ENCODE measurements around the gene DUOXA1. TPM values are rescaled to one million over a fixed set of nuclear protein-coding genes. Genes with fewer than 3 reads are reported as not detected.
A peak's percentile ranks its signal among the peaks of the same experiment; 100 is the strongest.

DUOXA1 gene
- total RNA-seq, 1 donor = 0.36 TPM

DNA sequence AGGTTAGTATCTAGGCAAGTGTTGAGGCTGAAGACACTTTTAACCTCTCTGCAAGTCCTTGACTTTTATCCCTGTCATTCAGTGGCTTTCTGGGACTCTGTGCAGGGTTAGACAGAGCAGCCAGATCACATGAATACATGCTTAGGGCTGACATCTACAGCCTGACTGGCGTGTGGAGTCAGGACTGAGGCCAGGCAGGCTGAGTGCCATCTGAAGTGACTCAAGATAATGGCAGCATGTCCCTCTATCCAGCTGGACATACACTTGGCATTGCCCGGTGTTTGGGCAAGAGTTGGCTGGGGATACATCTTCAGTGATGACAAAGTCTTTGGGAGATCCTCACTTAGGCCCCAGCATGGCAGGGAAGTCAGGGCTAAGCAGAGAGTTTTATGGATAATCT, 38.1 kb downstream of the DUOXA1 start:
- Histone ChIP-seq H3K27ac (ENCODE audit: low read depth, low read length) (peak overlapping the region; percentile 18), H3K36me3 (ENCODE audit: insufficient read depth, low read length) (no peaks in the 10 kb centered on the region), H3K4me3 (ENCODE audit: insufficient read depth, low read length) (no peak overlapping the region), H3K79me2 (ENCODE audit: insufficient read depth, low read length) (no peaks in the 10 kb centered on the region), H3K27me3 (ENCODE audit: insufficient read depth, low read length) (peaks cover 25% of the 10 kb centered on the region), H3K4me2 (ENCODE audit: insufficient read depth, low read length) (peak overlapping the region; percentile 65), H3K4me1 (ENCODE audit: insufficient read depth, low read length) (peaks cover 23% of the 10 kb centered on the region), H2AFZ (ENCODE audit: low read length) (peak overlapping the region; percentile 23), H4K20me1 (ENCODE audit: insufficient read depth, low read length) (no peaks in the 10 kb centered on the region), H3K9me3 (ENCODE audit: low read depth, low read length) (no peaks in the 10 kb centered on the region)
- peak; percentile 9 for DNase-seq (ENCODE audit: insufficient read length, low spot score, missing footprints)
- TF ChIP-seq, protein P1, sequence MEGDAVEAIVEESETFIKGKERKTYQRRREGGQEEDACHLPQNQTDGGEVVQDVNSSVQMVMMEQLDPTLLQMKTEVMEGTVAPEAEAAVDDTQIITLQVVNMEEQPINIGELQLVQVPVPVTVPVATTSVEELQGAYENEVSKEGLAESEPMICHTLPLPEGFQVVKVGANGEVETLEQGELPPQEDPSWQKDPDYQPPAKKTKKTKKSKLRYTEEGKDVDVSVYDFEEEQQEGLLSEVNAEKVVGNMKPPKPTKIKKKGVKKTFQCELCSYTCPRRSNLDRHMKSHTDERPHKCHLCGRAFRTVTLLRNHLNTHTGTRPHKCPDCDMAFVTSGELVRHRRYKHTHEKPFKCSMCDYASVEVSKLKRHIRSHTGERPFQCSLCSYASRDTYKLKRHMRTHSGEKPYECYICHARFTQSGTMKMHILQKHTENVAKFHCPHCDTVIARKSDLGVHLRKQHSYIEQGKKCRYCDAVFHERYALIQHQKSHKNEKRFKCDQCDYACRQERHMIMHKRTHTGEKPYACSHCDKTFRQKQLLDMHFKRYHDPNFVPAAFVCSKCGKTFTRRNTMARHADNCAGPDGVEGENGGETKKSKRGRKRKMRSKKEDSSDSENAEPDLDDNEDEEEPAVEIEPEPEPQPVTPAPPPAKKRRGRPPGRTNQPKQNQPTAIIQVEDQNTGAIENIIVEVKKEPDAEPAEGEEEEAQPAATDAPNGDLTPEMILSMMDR (IDR thresholded peaks at IDR 0.05; ENCODE audit: extremely low read depth, low read depth, low read length) = no peak

GRCh38 chr15:45091161-45091560, 38.5 kb downstream of the DUOXA1 start:
- H3K9me3 ChIP-seq (ENCODE audit: low read depth, low read length) = no peaks in the 10 kb centered on the region
- H3K27me3 ChIP-seq (ENCODE audit: insufficient read depth, low read length) = peaks cover 25% of the 10 kb centered on the region
- peak overlapping the region; percentile 18 for H3K27ac ChIP-seq (ENCODE audit: low read depth, low read length)
- peaks cover 23% of the 10 kb centered on the region for H3K4me1 ChIP-seq (ENCODE audit: insufficient read depth, low read length)
- no peaks in the 10 kb centered on the region for H3K36me3 ChIP-seq (ENCODE audit: insufficient read depth, low read length)
- H2AFZ ChIP-seq (ENCODE audit: low read length) = peak overlapping the region; percentile 23
- TF ChIP-seq, protein P1 (IDR thresholded peaks at IDR 0.05; ENCODE audit: extremely low read depth, low read depth, low read length) = no peak
- no peaks in the 10 kb centered on the region for H3K79me2 ChIP-seq (ENCODE audit: insufficient read depth, low read length)
- no peak overlapping the region for H3K4me3 ChIP-seq (ENCODE audit: insufficient read depth, low read length)
- no peaks in the 10 kb centered on the region for H4K20me1 ChIP-seq (ENCODE audit: insufficient read depth, low read length)
- peak overlapping the region; percentile 65 for H3K4me2 ChIP-seq (ENCODE audit: insufficient read depth, low read length)
- peak; percentile 70 for DNase-seq (ENCODE audit: insufficient read length, low spot score, missing footprints)

DNA sequence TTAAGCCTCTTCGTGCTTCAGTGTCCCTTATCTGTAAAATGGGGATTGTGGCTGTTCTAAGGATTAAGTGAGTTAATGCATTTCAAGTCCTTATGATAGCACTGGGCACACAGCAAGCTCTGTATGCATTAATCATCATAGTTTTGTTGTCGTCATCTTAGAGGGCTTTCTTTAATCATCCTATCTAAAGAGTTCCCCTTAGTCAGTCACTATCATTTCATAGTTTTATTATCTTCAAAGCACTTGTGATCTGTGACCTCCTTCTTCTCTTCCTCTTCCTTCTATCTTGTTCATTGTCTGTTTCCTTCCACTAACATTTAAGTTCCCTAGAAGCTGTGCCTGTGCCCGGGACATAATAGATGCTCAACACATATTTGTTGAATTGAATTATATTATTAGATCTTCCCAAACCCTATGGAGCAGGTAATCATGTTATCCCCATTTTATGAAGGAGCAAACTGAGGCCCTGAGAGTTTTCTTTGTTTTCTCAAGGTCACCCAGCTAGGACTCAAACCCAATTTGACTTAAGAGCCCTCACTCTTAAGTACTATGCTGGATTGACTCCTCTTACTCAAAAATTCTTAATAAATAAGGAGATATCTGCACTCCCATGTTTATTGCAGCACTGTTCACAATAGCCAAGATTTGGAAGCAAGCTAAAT, 39.8 kb downstream of the DUOXA1 start:
- Histone ChIP-seq H3K4me2 (ENCODE audit: insufficient read depth, low read length) (no peak overlapping the region), H3K36me3 (ENCODE audit: insufficient read depth, low read length) (no peaks in the 10 kb centered on the region), H3K27me3 (ENCODE audit: insufficient read depth, low read length) (peaks cover 29% of the 10 kb centered on the region), H4K20me1 (ENCODE audit: insufficient read depth, low read length) (no peaks in the 10 kb centered on the region), H3K4me3 (ENCODE audit: insufficient read depth, low read length) (no peak overlapping the region), H2AFZ (ENCODE audit: low read length) (no peak overlapping the region), H3K79me2 (ENCODE audit: insufficient read depth, low read length) (no peaks in the 10 kb centered on the region), H3K27ac (ENCODE audit: low read depth, low read length) (no peak overlapping the region), H3K9me3 (ENCODE audit: low read depth, low read length) (no peaks in the 10 kb centered on the region), H3K4me1 (ENCODE audit: insufficient read depth, low read length) (peaks cover 23% of the 10 kb centered on the region)
- TF ChIP-seq, protein P1 (IDR thresholded peaks at IDR 0.05; ENCODE audit: extremely low read depth, low read depth, low read length) = no peak
- DNase-seq (ENCODE audit: insufficient read length, low spot score, missing footprints) = peak; percentile 14

DNA sequence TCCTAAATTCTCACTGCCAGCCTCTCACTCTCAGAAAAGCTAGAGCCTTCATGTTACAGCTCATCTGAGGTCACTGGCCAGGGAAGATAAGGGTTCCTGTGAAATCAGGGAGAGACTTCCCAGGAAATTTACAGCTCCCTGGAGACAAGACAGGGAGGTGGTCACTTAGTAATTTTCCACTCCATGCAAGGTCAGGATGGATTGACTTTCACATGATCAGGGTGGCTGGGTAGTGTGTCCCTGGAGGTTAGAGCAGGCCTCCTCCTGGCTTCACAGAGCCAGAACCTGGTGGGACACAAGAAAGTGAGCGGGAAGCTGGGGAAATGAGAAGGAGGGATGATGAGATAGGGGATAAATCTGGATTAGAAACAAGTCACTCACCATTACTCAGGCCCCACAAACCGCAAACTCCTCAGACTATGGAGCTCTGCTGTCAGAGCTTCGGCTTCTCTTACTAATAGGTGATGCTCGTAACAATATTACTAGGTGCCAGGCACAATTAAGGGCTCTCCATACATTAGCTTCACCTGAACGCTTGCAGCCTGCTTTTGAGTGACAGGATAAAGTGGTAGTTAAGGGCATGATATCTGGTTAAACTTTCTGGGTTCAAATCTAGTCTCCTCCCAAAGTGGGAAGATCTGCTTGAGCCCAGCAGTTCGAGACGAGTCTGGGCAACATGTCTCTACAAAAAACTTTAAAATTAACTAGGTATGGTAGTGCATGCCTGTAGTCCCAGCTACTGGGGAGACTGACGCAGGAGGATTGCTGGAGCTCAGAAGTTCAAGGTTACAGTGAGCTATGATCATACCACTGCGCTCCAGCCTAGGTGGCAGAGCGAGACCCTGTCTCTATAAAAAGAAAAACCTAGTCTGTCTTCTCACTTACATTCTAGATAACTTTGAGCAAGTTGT, 40.6 kb downstream of the DUOXA1 start:
- Histone ChIP-seq H3K79me2 (ENCODE audit: insufficient read depth, low read length) (no peaks in the 10 kb centered on the region), H3K9me3 (ENCODE audit: low read depth, low read length) (no peaks in the 10 kb centered on the region), H3K4me3 (ENCODE audit: insufficient read depth, low read length) (no peak overlapping the region), H2AFZ (ENCODE audit: low read length) (peak overlapping the region; percentile 23), H3K4me1 (ENCODE audit: insufficient read depth, low read length) (peaks cover 23% of the 10 kb centered on the region), H3K27ac (ENCODE audit: low read depth, low read length) (no peak overlapping the region), H4K20me1 (ENCODE audit: insufficient read depth, low read length) (no peaks in the 10 kb centered on the region), H3K27me3 (ENCODE audit: insufficient read depth, low read length) (peaks cover 30% of the 10 kb centered on the region), H3K36me3 (ENCODE audit: insufficient read depth, low read length) (no peaks in the 10 kb centered on the region), H3K4me2 (ENCODE audit: insufficient read depth, low read length) (peak overlapping the region; percentile 45)
- TF ChIP-seq, protein P1 (IDR thresholded peaks at IDR 0.05; ENCODE audit: extremely low read depth, low read depth, low read length) = no peak
- peak; percentile 45 for DNase-seq (ENCODE audit: insufficient read length, low spot score, missing footprints)
